GM12872 (cell line): Measurements from ENCODE around the gene RNASEH2C.

Experiments used
- TF ChIP-seq, protein P1 (sequence below): IDR thresholded peaks from 3 replicates; pipeline ENCODE4 v1.5.1; 2011; ENCODE audit warnings: low read depth, mild to moderate bottlenecking, low read length, moderate library complexity; ENCODE audit not compliant: insufficient read depth

Gene RNASEH2C

DNA sequence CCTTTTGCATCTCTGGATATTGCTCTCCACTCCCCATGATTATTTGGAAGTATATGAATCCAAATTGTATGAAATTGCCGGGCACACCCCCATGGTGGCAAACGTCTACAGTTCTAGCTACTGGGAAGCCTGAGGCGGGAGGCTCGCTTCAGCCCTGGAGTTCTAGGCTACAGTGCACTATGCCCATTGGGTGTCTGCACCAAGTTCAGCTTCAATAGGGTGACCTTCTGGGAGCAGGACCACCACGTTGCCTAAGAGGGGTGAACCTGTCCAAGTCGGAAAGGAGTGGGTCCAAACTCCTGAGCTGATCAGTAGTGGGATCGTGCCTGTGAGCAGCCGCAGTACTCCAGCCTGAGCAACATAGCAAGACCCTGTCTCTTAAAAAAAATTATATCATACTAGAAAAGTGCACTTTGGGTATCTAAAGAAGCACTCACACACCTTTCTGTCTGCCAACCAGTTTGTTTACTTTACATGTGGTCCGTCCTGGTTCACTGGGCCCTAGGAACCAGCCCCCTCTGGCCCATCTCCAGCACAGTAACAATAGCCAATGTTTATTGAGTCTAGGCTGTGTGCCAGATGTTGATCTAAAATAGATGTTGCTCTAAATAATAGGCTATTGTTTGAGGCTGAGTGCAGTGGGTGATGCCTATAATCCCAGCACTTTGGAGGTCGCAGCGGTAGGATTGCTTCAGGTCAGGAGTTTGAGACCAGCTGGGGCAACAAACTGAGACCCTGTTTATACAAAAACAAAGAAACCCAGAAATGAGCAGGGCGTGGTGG is 24.9 kb downstream of the RNASEH2C start:
- TF ChIP-seq, protein P1, sequence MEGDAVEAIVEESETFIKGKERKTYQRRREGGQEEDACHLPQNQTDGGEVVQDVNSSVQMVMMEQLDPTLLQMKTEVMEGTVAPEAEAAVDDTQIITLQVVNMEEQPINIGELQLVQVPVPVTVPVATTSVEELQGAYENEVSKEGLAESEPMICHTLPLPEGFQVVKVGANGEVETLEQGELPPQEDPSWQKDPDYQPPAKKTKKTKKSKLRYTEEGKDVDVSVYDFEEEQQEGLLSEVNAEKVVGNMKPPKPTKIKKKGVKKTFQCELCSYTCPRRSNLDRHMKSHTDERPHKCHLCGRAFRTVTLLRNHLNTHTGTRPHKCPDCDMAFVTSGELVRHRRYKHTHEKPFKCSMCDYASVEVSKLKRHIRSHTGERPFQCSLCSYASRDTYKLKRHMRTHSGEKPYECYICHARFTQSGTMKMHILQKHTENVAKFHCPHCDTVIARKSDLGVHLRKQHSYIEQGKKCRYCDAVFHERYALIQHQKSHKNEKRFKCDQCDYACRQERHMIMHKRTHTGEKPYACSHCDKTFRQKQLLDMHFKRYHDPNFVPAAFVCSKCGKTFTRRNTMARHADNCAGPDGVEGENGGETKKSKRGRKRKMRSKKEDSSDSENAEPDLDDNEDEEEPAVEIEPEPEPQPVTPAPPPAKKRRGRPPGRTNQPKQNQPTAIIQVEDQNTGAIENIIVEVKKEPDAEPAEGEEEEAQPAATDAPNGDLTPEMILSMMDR = no peak

DNA sequence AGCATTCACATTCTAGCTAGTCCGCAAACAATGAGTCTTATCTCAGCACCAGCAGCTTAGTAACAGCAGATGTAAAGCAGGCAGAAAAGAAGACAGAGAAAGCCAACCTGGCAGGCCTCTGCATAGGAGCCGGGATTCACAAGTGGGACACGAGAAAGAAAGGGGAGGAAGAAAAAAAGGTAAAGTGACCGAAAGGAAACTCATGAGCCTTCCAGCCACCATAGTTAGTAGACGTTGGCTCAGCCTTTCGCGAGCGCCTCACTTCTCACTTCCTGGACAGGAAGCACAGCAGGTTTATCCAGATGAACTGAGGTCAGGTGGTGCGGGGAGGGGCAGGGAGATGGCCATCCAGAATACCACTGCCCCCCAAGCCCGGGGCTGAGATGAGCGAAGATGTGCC is 28.2 kb downstream of the RNASEH2C start:
- TF ChIP-seq, protein P1 = no peak

- TF ChIP-seq, protein P1 = no peak
These were observed 34.6 kb downstream of the RNASEH2C start for GRCh38 chr11:65685981-65686380.

GRCh38 chr11:65680192-65680743 is 40.3 kb downstream of the RNASEH2C start:
- TF ChIP-seq, protein P1 = no peak

- TF ChIP-seq, protein P1 = no peak
These were observed 47.6 kb downstream of the RNASEH2C start for GRCh38 chr11:65672982-65673381.

DNA sequence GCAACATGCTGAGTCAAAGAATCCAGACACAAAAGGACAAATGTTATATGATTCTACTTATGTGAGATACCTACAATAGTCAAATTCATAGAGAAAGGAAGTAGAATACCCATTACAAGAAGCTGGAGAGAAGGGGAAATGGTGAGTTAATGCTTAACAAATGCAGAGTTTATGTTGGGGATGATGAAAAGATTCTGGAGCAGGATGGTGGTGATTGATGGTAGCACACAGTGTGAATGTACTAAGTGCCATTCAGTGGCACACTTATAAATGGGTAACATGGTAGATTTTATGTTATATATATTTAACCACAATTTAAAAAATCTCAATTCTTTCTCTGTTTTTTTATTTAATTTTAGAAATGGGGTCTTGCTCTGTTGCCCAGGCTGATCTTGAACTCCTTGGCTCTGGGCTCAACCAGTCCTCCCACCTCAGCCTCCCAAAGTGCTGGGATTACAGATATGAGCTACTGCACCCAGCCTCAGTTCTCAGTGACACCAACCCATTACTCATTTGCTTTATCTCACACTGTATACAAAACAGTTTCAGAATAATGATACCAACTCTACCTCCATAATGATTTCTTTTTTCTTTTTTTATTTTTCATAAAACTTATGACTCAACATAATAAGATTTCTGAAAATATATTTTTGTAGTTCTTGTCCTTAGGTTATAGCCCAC is 48.3 kb downstream of the RNASEH2C start:
- TF ChIP-seq, protein P1 = peak; percentile 11; the same call in 1 of the 3 replicates
